Neural crest cell (in vitro differentiated cells): ENCODE data around the gene CDC42EP3. TPM values are rescaled to one million over a fixed set of nuclear protein-coding genes. Genes with fewer than 3 reads are reported as not detected.

Experiments
- DNase-seq: peaks from one replicate; pipeline ENCODE4 v3.0.0; 2021; ENCODE audit warnings: low read depth, mixed read lengths, low spot score
- H3K27ac Mint-ChIP-seq: one replicate; pipeline ENCODE4 v1.8.0; 2021; ENCODE audit warnings: mild to moderate bottlenecking, mixed read lengths; ENCODE audit not compliant: unreplicated experiment
- H3K27me3 Mint-ChIP-seq: 2 replicates; pipeline ENCODE4 v1.8.0; 2021; ENCODE audit warnings: low read depth, mild to moderate bottlenecking, mixed read lengths
- H3K36me3 Mint-ChIP-seq: 2 replicates; pipeline ENCODE4 v1.8.0; 2021; ENCODE audit warnings: low read depth, mild to moderate bottlenecking, mixed read lengths
- H3K4me1 Mint-ChIP-seq: 2 replicates; pipeline ENCODE4 v1.8.0; 2021; ENCODE audit warnings: mixed read lengths
- H3K4me3 Mint-ChIP-seq: one replicate; pipeline ENCODE4 v1.8.0; 2021; ENCODE audit warnings: mild to moderate bottlenecking, mixed read lengths
- H3K9me3 Mint-ChIP-seq: 2 replicates; pipeline ENCODE4 v1.8.0; 2021; ENCODE audit warnings: mixed read lengths
- CTCF ChIP-seq: fragments of 200-600 bp; sonication (generic); conservative IDR thresholded peaks from 2 replicates; pipeline ENCODE4 v1.5.0; 2021; ENCODE audit warnings: antibody characterized with exemption, mild to moderate bottlenecking
- total RNA-seq: library from RNA; stranded (reverse); gene quantifications from 2 replicates; pipeline ENCODE4 v1.2.1, GENCODE V29; 2021

The CDC42EP3 gene
- total RNA-seq, 1 donor from 2014 or later, result 15.7 TPM

- H3K27ac Mint-ChIP-seq, result no peak overlapping the region
- DNase-seq, result no peak
- no peak overlapping the region for H3K4me3 Mint-ChIP-seq
- TF ChIP-seq CTCF, result no peak
- no peaks in the 10 kb centered on the region for H3K4me1 Mint-ChIP-seq
- peaks cover 13% of the 10 kb centered on the region for H3K9me3 Mint-ChIP-seq
- H3K27me3 Mint-ChIP-seq, result no peaks in the 10 kb centered on the region
- H3K36me3 Mint-ChIP-seq, result peaks cover 2% of the 10 kb centered on the region
Measured at GRCh38 chr2:37610638-37611289, 60.7 kb downstream of the CDC42EP3 start.

GRCh38 chr2:37609782-37610181 is 61.7 kb downstream of the CDC42EP3 start:
- no peak for TF ChIP-seq CTCF
- no peaks in the 10 kb centered on the region for H3K4me1 Mint-ChIP-seq
- no peak overlapping the region for H3K4me3 Mint-ChIP-seq
- H3K9me3 Mint-ChIP-seq, result peaks cover 13% of the 10 kb centered on the region
- no peak for DNase-seq
- H3K36me3 Mint-ChIP-seq, result peaks cover 2% of the 10 kb centered on the region
- H3K27me3 Mint-ChIP-seq, result no peaks in the 10 kb centered on the region
- H3K27ac Mint-ChIP-seq, result no peak overlapping the region

GRCh38 chr2:37604716-37605115 is 66.7 kb downstream of the CDC42EP3 start:
- no peak overlapping the region for H3K27ac Mint-ChIP-seq
- H3K4me3 Mint-ChIP-seq, result no peak overlapping the region
- peaks cover 4% of the 10 kb centered on the region for H3K27me3 Mint-ChIP-seq
- no peak for TF ChIP-seq CTCF
- no peaks in the 10 kb centered on the region for H3K4me1 Mint-ChIP-seq
- DNase-seq, result no peak
- peaks cover 6% of the 10 kb centered on the region for H3K36me3 Mint-ChIP-seq
- peaks cover 16% of the 10 kb centered on the region for H3K9me3 Mint-ChIP-seq

DNA sequence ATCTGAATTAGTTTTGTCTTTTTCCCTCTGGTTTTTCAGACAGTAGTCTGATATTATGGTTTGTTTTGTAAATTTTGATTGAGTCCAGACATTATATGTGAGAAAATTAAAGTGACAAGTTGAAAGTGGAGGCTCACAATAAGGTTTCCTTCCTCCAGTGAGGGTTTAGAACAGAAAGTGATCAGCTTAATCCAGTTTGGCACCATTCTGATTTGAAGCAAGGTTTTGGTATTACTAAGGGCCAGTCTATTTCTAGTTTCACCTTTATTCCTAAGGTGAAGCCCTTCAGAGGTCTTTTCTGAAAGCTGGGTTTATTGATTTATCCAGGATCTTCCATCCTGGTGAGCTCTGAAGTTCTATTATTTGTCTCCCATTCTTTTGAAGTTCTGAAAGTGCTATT is 68.7 kb downstream of the CDC42EP3 start:
- Mint-ChIP-seq H3K27me3 (peaks cover 4% of the 10 kb centered on the region), H3K9me3 (peaks cover 12% of the 10 kb centered on the region), H3K4me1 (no peaks in the 10 kb centered on the region), H3K36me3 (peaks cover 8% of the 10 kb centered on the region), H3K27ac (no peak overlapping the region), H3K4me3 (no peak overlapping the region)
- DNase-seq, result no peak
- no peak for TF ChIP-seq CTCF

DNA sequence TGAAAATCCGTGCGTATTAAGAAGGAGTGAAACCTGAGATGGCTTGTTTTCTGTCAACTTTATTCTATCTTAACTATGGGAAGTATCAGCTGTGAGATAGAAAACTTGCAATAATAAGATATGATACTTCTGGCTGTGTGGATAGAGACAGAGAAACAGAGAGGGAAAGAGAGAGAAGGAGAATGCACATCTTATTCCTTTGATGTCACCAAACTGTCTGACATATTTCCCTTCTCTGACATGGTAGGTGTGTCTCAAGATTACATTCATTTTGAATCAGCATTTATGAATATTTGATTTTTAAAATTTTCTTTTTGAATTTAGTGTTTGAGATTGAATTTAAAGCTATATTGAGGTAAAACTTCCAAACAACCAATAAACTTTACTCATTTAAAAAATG is 69.4 kb downstream of the CDC42EP3 start:
- Mint-ChIP-seq H3K27me3 (peaks cover 4% of the 10 kb centered on the region), H3K27ac (no peak overlapping the region), H3K4me3 (no peak overlapping the region), H3K36me3 (peaks cover 9% of the 10 kb centered on the region), H3K9me3 (peaks cover 13% of the 10 kb centered on the region), H3K4me1 (no peaks in the 10 kb centered on the region)
- no peak for DNase-seq
- TF ChIP-seq CTCF, result no peak
